T-cell (primary cell): ENCODE data around the gene RAP1GAP2. TPM values are rescaled to one million over a fixed set of nuclear protein-coding genes. Genes with fewer than 3 reads are reported as not detected.

Experiments used
- ATAC-seq, 4 experiments: fragments of 200-7000 bp in 3 of 4; fragments of 150-1000 bp in 1 of 4; cut with Tn5 transposase; replicated peaks in 1 of 4; 1 replicate in 3 of 4; 2 replicates in 1 of 4; pipeline ENCODE4 v1.10.0; 2021; ENCODE audit warnings: moderate library complexity in 3 of 4, mild to moderate bottlenecking in 2 of 4, moderate number of reproducible peaks in 1 of 4
- CTCF ChIA-PET, 2 donors: fragments of 300-600 bp; sonication (Branson Sonifier 250); formaldehyde crosslinking; loops; one replicate each; lab custom pipeline; 2022; ENCODE audit warnings: antibody characterized with exemption in 2 of 2; lab: Charles Lee
- POLR2A ChIA-PET, 2 donors: fragments of 300-600 bp; sonication (Branson Sonifier 250); formaldehyde crosslinking; loops; one replicate each; lab custom pipeline; 2022; ENCODE audit warnings: antibody characterized with exemption in 2 of 2; lab: Charles Lee
- DNase-seq, 35 experiments: peaks; one replicate each; pipeline versions ENCODE4 v3.0.0 to v3.0.0-alpha.2; 2013 to 2023
- H3K27ac ChIP-seq: one replicate; pipeline ENCODE4 v1.5.1; 2013; ENCODE audit warnings: low read length
- H3K27me3 ChIP-seq, 2 experiments: replicated peaks in 1 of 2; 1 replicate in 1 of 2; 2 replicates in 1 of 2; pipeline versions ENCODE4 v1.6.1 to v1.7.0; 2013; ENCODE audit warnings: low read length in 1 of 2, mixed read lengths in 1 of 2; ENCODE audit not compliant: control insufficient read depth in 2 of 2, insufficient read depth in 2 of 2; ENCODE audit errors: extremely low read depth in 1 of 2
- H3K36me3 ChIP-seq, 2 donors: 1 replicate in 1 of 2; 2 replicates in 1 of 2; pipeline versions ENCODE4 v1.6.1 to v1.7.0; 2013; ENCODE audit warnings: low read length in 1 of 2; ENCODE audit not compliant: control insufficient read depth in 2 of 2, insufficient read depth in 1 of 2; ENCODE audit errors: extremely low read depth in 1 of 2
- H3K4me1 ChIP-seq, 2 experiments: 1 replicate in 1 of 2; 2 replicates in 1 of 2; pipeline versions ENCODE4 v1.6.1 to v1.7.0; 2013; ENCODE audit warnings: low read length in 2 of 2, mixed read lengths in 1 of 2; ENCODE audit not compliant: insufficient read depth in 2 of 2, control insufficient read depth in 1 of 2; ENCODE audit errors: extremely low read depth in 1 of 2
- H3K4me3 ChIP-seq, 2 donors: 1 replicate in 1 of 2; 2 replicates in 1 of 2; pipeline versions ENCODE4 v1.5.1 to v1.7.0; 2013; ENCODE audit warnings: mild to moderate bottlenecking in 2 of 2, low read length in 1 of 2, moderate library complexity in 1 of 2; ENCODE audit not compliant: control insufficient read depth in 1 of 2; ENCODE audit errors: extremely low read depth in 1 of 2
- H3K9me3 ChIP-seq: 2 replicates; pipeline ENCODE4 v1.7.0; 2013
- H3K27ac Mint-ChIP-seq, 2 donors: one replicate each; pipeline ENCODE4 v1.8.0; 2020 to 2021; ENCODE audit warnings: mild to moderate bottlenecking in 2 of 2, mixed read lengths in 2 of 2
- H3K27me3 Mint-ChIP-seq, 2 donors: one replicate each; pipeline ENCODE4 v1.8.0; 2021 to 2022; ENCODE audit warnings: mixed read lengths in 2 of 2
- H3K36me3 Mint-ChIP-seq: one replicate; pipeline ENCODE4 v1.8.0; 2021; ENCODE audit warnings: mixed read lengths
- H3K4me1 Mint-ChIP-seq, 3 donors: one replicate each; pipeline ENCODE4 v1.8.0; 2020 to 2022; ENCODE audit warnings: mixed read lengths in 3 of 3, mild to moderate bottlenecking in 1 of 3
- H3K4me3 Mint-ChIP-seq, 3 donors: one replicate each; pipeline ENCODE4 v1.8.0; 2020 to 2022; ENCODE audit warnings: mild to moderate bottlenecking in 3 of 3, mixed read lengths in 3 of 3, moderate library complexity in 3 of 3
- H3K9me3 Mint-ChIP-seq, 3 donors: one replicate each; pipeline ENCODE4 v1.8.0; 2020 to 2022; ENCODE audit warnings: mixed read lengths in 3 of 3
- WGBS: methylation state at CpG from one replicate; pipeline ENCODE4 v1.1.5; 2013; ENCODE audit warnings: missing lambda C conversion rate; ENCODE audit not compliant: insufficient coverage; 5-methylcytosine and 5-hydroxymethylcytosine counted together
- total RNA-seq, 35 experiments: library from RNA in 6 of 35; stranded (reverse) in 6 of 35; fragments of 120-200 nt in 1 of 35; gene quantifications; one replicate each; pipeline versions ENCODE4 v1.2.1 to v1.2.4 and lab custom pipeline; 2013 to 2026

Gene RAP1GAP2
- total RNA-seq, 5 donors from 2014 or later (not counting 1 experiment from before 2014, with no cell fraction given) = 8.0 to 77.7 (median 13.3) TPM

DNA sequence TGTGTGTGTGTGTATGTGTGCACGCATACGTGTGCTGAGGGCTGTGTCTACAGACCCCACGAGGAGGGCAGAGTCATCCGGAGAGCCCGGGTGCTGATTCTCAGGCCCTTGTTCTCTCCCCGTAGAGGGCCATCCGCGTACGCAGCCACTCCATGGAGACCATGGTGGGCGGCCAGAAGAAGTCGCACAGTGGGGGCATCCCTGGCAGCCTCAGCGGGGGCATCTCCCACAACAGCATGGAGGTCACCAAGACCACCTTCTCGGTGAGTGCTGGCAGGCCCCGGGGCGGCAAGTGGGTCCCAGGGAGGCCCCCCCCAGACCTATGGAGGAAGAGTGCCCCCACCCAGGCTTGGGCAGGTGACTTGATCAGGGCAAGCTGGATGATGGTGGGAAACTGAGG lies 221.7 kb downstream of the RAP1GAP2 start:
- H3K9me3 Mint-ChIP-seq = peaks cover 5 to 21% (median 11%) of the 10 kb centered on the region in 3 donors
- H3K4me1 ChIP-seq = no peaks in the 10 kb centered on the region
- H3K27me3 ChIP-seq = no peaks in the 10 kb centered on the region
- H3K36me3 ChIP-seq = peaks cover 13 to 74% of the 10 kb centered on the region in 2 donors
- DNase-seq (no peak), ATAC-seq (no peak)
- no peaks in the 10 kb centered on the region for H3K27me3 Mint-ChIP-seq
- no peaks in the 10 kb centered on the region for H3K4me1 Mint-ChIP-seq
- H3K27ac Mint-ChIP-seq = no peak overlapping the region
- peaks cover 58% of the 10 kb centered on the region for H3K36me3 Mint-ChIP-seq
- 92% methylated on average over 14 of the region's 15 CpGs for WGBS
- no peaks in the 10 kb centered on the region for H3K9me3 ChIP-seq
- H3K27ac ChIP-seq = no peak overlapping the region
- H3K4me3 ChIP-seq = no peak overlapping the region
- POLR2A ChIA-PET = no interaction called here
- CTCF ChIA-PET = no interaction called here
- no peak overlapping the region for H3K4me3 Mint-ChIP-seq

DNA sequence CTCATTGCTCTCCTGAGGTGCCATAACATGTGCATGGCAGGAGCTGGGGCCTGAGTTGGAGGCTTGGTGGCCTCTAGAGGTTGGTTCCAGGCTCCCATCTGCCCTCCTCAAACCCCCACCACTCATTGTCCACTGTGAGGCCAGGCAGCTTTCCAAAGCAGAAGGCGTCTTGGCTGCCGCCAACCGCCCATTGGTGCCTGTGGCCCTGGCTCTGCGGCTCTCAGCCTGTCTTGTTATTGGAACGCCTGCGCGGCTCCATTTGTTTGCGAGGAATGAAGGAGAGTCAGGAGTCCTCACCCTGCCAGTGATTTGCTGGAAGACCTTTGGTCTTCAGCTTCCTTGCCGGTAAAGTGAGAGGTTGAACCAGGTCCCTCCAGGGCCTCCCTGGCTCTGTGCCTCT lies 223.5 kb downstream of the RAP1GAP2 start:
- no peaks in the 10 kb centered on the region for H3K4me1 Mint-ChIP-seq
- no peak overlapping the region for H3K27ac Mint-ChIP-seq
- peaks cover 68% of the 10 kb centered on the region for H3K36me3 Mint-ChIP-seq
- H3K4me1 ChIP-seq = no peaks in the 10 kb centered on the region
- H3K4me3 Mint-ChIP-seq = no peak overlapping the region
- H3K9me3 ChIP-seq = peaks cover 4% of the 10 kb centered on the region
- H3K9me3 Mint-ChIP-seq = peaks cover 8 to 29% (median 13%) of the 10 kb centered on the region in 3 donors
- H3K36me3 ChIP-seq = peaks cover 12 to 72% of the 10 kb centered on the region in 2 donors
- WGBS = 83% methylated on average over 8 of the region's 9 CpGs
- no peak for ATAC-seq
- H3K27me3 ChIP-seq = no peaks in the 10 kb centered on the region
- H3K4me3 ChIP-seq = no peak overlapping the region
- ChIA-PET CTCF (no interaction called here), POLR2A (no interaction called here)
- DNase-seq = no peak
- H3K27me3 Mint-ChIP-seq = no peaks in the 10 kb centered on the region
- no peak overlapping the region for H3K27ac ChIP-seq

DNA sequence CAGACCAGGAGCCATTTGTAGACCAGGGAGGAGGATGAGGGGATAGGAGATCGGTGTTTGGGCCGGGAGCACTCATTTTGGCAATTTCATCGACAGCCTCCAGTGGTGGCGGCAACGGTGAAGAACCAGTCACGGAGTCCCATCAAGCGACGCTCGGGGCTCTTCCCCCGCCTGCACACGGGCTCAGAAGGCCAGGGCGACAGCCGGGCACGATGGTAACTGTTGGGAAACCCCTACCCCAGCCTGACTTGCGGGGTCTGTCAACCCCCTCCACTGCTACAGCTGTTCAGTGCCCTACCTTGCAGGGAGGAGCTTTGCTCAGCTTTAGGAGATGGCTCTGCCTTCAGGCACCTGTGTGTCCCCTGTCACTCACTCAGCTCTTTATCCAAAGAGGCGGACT lies 224.1 kb downstream of the RAP1GAP2 start:
- Histone ChIP-seq H3K27me3 (no peaks in the 10 kb centered on the region), H3K4me3 (no peak overlapping the region), H3K36me3 (peaks cover 12 to 73% of the 10 kb centered on the region in 2 donors), H3K4me1 (no peaks in the 10 kb centered on the region), H3K27ac (no peak overlapping the region), H3K9me3 (peaks cover 4% of the 10 kb centered on the region)
- 98% methylated on average over 8 of the region's 16 CpGs for WGBS
- Mint-ChIP-seq H3K4me1 (no peaks in the 10 kb centered on the region), H3K27ac (no peak overlapping the region), H3K9me3 (peaks cover 8 to 29% (median 13%) of the 10 kb centered on the region in 3 donors), H3K4me3 (no peak overlapping the region), H3K27me3 (no peaks in the 10 kb centered on the region), H3K36me3 (peaks cover 65% of the 10 kb centered on the region)
- ATAC-seq (no peak), DNase-seq (no peak)
- ChIA-PET POLR2A (no interaction called here), CTCF (no interaction called here)

GRCh38 chr17:3022197-3022596 lies 226.0 kb downstream of the RAP1GAP2 start:
- CTCF ChIA-PET = no interaction called here
- Histone ChIP-seq H3K27ac (no peak overlapping the region), H3K4me3 (no peak overlapping the region), H3K36me3 (peaks cover 11 to 75% of the 10 kb centered on the region in 2 donors), H3K9me3 (peaks cover 4% of the 10 kb centered on the region), H3K27me3 (no peaks in the 10 kb centered on the region), H3K4me1 (no peaks in the 10 kb centered on the region)
- no peaks in the 10 kb centered on the region for H3K27me3 Mint-ChIP-seq
- WGBS = no CpG with 5 or more reads among the region's 4 CpGs
- H3K9me3 Mint-ChIP-seq = peaks cover 8 to 29% (median 13%) of the 10 kb centered on the region in 3 donors
- no peak overlapping the region for H3K4me3 Mint-ChIP-seq
- POLR2A ChIA-PET = no interaction called here
- H3K36me3 Mint-ChIP-seq = peaks cover 57% of the 10 kb centered on the region
- no peak overlapping the region for H3K27ac Mint-ChIP-seq
- DNase-seq = no peak
- ATAC-seq = no peak
- H3K4me1 Mint-ChIP-seq = no peaks in the 10 kb centered on the region

GRCh38 chr17:3024346-3024745 lies 228.1 kb downstream of the RAP1GAP2 start:
- CTCF ChIA-PET = interaction anchor here in 1 of 2 donors (0.6 kb wide), 1 partner anchor 300 kb away, joined by 3 read pairs; no protein-coding TSS in a partner anchor
- Histone ChIP-seq H3K36me3 (peaks cover 11 to 72% of the 10 kb centered on the region in 2 donors), H3K27ac (no peak overlapping the region), H3K27me3 (no peaks in the 10 kb centered on the region), H3K9me3 (peaks cover 4% of the 10 kb centered on the region), H3K4me3 (no peak overlapping the region), H3K4me1 (no peaks in the 10 kb centered on the region)
- DNase-seq (no peak), ATAC-seq (no peak)
- no CpG with 5 or more reads among the region's 2 CpGs for WGBS
- no peaks in the 10 kb centered on the region for H3K4me1 Mint-ChIP-seq
- H3K27ac Mint-ChIP-seq = no peak overlapping the region
- H3K9me3 Mint-ChIP-seq = peaks cover 8 to 29% (median 13%) of the 10 kb centered on the region in 3 donors
- H3K4me3 Mint-ChIP-seq = no peak overlapping the region
- no peaks in the 10 kb centered on the region for H3K27me3 Mint-ChIP-seq
- H3K36me3 Mint-ChIP-seq = peaks cover 64% of the 10 kb centered on the region
- POLR2A ChIA-PET = no interaction called here

- H3K27ac ChIP-seq = no peak overlapping the region
- peaks cover 61% of the 10 kb centered on the region for H3K36me3 Mint-ChIP-seq
- no peak overlapping the region for H3K4me3 Mint-ChIP-seq
- ATAC-seq (no peak), DNase-seq (no peak)
- WGBS = 89% methylated on average over 4 of the region's 17 CpGs
- no peak overlapping the region for H3K27ac Mint-ChIP-seq
- peaks cover 4% of the 10 kb centered on the region for H3K9me3 ChIP-seq
- H3K4me1 Mint-ChIP-seq = no peaks in the 10 kb centered on the region
- peaks cover 3 to 69% of the 10 kb centered on the region in 2 donors for H3K36me3 ChIP-seq
- ChIA-PET CTCF (no interaction called here), POLR2A (no interaction called here)
- no peaks in the 10 kb centered on the region for H3K27me3 ChIP-seq
- H3K4me3 ChIP-seq = no peak overlapping the region
- no peaks in the 10 kb centered on the region for H3K4me1 ChIP-seq
- no peaks in the 10 kb centered on the region for H3K27me3 Mint-ChIP-seq
- peaks cover 8 to 29% (median 13%) of the 10 kb centered on the region in 3 donors for H3K9me3 Mint-ChIP-seq
These were observed 229.3 kb downstream of the RAP1GAP2 start for GRCh38 chr17:3025421-3026124.
